GM18508 (cell line): ENCODE measurements around the gene GMIP.
"Not testable (repeated sequence)": the region's sequence is repeated elsewhere in the genome, so short reads cannot be mapped to it uniquely, and the experiment has no call there.

Experiments
- ATAC-seq: cut with Tn5 transposase; IDR thresholded peaks from one replicate; pipeline ENCODE4 v1.9.1; 2021; ENCODE audit warnings: moderate number of reproducible peaks; ENCODE audit not compliant: insufficient read depth, unreplicated experiment

Gene GMIP

GRCh38 chr19:19643158-19644053 lies at the start of gene GMIP:
TSS of gene GMIP (minus strand) at chr19:19643657. CDS start at chr19:19643529, 128 bp downstream.
- no peak for ATAC-seq

- no peak for ATAC-seq
Observed at GRCh38 chr19:19691683-19692082, 48.2 kb upstream of the GMIP start.

- ATAC-seq, result not testable (repeated sequence)
Observed at GRCh38 chr19:19689023-19689422, 45.6 kb upstream of the GMIP start.

GRCh38 chr19:19687090-19687489 lies 43.6 kb upstream of the GMIP start:
- no peak for ATAC-seq

- ATAC-seq, result no peak
Observed at GRCh38 chr19:19686580-19686979, 43.1 kb upstream of the GMIP start.

- not testable (repeated sequence) for ATAC-seq
Observed at GRCh38 chr19:19686119-19686518, 42.7 kb upstream of the GMIP start.

- ATAC-seq, result no peak
Observed at GRCh38 chr19:19679176-19680073, 36.0 kb upstream of the GMIP start.

- no peak for ATAC-seq
Observed at GRCh38 chr19:19677579-19677978, 34.1 kb upstream of the GMIP start.

GRCh38 chr19:19674315-19674714 lies 30.9 kb upstream of the GMIP start:
- no peak for ATAC-seq

- ATAC-seq, result no peak
Observed at GRCh38 chr19:19672816-19673215, 29.4 kb upstream of the GMIP start.

- no peak for ATAC-seq
Observed at GRCh38 chr19:19670070-19670551, 26.7 kb upstream of the GMIP start.

- ATAC-seq, result peak; percentile 63
Observed at GRCh38 chr19:19668230-19669012, 25.0 kb upstream of the GMIP start, which contains the start of gene ZNF101. TSS of gene ZNF101 (plus strand) at chr19:19668839. CDS start at chr19:19668964, 125 bp downstream.

GRCh38 chr19:19665420-19665948 lies 22.0 kb upstream of the GMIP start:
- ATAC-seq, result not testable (repeated sequence)

GRCh38 chr19:19663256-19664120 lies 20.0 kb upstream of the GMIP start, which contains the start of gene ATP13A1:
TSS of gene ATP13A1 (minus strand) at chr19:19663676. CDS start at chr19:19663666, 10 bp downstream.
- peak; percentile 52 for ATAC-seq

- ATAC-seq, result no peak
Observed at GRCh38 chr19:19662871-19663255, 19.4 kb upstream of the GMIP start.

GRCh38 chr19:19662344-19662743 lies 18.9 kb upstream of the GMIP start:
- no peak for ATAC-seq

- ATAC-seq, result peak; percentile 27
Observed at GRCh38 chr19:19661675-19662251, 18.3 kb upstream of the GMIP start.

- ATAC-seq, result no peak
Observed at GRCh38 chr19:19661141-19661674, 17.8 kb upstream of the GMIP start.
